NCI-H2107 treated with DMSO at 0.1 percent for 48 hours (cell line): ENCODE measurements around the gene MAGEB2.
A peak's percentile ranks its signal among the peaks of the same experiment; 100 is the strongest.
"Not testable (repeated sequence)": the region's sequence is repeated elsewhere in the genome, so short reads cannot be mapped to it uniquely, and the experiment has no call there.

Source experiments
- DNase-seq: peaks from one replicate; lab custom pipeline; 2025; ENCODE audit not compliant: unreplicated experiment; lab: John Stamatoyannopoulos, UW

MAGEB2 gene, protein sequence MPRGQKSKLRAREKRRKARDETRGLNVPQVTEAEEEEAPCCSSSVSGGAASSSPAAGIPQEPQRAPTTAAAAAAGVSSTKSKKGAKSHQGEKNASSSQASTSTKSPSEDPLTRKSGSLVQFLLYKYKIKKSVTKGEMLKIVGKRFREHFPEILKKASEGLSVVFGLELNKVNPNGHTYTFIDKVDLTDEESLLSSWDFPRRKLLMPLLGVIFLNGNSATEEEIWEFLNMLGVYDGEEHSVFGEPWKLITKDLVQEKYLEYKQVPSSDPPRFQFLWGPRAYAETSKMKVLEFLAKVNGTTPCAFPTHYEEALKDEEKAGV

DNA sequence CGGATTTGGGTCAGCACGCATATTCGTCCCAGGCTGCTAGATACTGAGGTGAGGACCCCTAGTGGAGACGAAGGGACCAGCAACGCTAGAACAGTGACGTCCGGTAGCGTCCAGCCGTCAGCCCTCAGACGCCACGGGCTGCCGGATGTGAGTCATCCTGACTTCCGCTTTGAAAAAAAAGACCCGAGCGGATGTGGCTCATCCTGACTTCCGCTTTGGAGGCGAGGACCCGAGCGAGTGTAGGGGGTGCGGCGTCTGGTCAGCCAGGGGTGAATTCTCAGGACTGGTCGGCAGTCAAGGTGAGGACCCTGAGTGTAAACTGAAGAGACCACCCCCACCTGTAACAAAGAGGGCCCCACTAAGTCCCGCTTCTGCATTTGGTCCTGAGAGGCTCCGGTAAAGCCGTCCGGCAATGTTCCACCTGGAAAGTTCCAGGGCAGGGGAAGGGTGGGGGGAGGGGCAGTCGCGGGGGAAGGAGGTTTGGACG lies at the start of gene MAGEB2:
Gene MAGEB2, plus strand, starts transcription at position 207 of the 487 bp plus-strand sequence. CDS start 3,018 bp downstream, outside the sequence.
- DNase-seq = no peak

DNA sequence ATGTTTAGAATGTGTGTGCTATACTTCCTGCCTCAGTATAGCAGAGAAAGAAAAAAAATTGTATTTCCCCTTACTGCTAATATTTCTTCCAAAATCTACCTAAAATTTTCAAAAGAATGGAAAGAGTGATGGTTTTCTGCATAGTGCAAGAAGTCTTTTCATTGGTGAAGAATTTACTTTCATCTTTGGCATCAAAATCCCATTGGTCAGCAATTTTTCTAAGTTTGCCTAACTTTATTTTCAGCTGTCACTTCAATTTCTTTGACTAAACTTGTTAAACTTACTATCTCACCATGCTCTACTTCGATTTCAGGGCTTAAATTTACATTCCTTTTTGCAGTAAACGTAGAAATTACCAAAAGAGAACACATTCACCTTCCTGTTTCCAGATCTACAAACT lies 44.5 kb upstream of the MAGEB2 start:
- DNase-seq = no peak

DNA sequence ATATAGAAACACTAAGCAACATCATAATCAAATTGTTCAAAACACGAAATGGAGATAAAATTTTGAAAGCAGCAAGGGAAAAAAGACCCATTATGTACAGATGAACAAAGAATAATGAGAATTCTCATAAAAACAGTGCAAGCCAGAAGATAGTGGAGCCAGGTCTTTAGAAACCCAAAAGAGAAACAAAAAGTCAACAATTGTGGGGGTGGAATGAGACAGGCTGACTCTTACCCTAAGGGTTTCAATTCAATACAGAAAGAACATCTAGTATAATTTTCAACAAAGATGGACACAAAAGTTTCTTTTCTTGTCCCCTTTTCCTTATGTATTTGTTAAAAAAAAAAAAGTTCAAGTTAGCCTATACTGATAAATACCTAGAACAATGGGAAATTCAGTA lies 34.0 kb upstream of the MAGEB2 start:
- no peak for DNase-seq

DNA sequence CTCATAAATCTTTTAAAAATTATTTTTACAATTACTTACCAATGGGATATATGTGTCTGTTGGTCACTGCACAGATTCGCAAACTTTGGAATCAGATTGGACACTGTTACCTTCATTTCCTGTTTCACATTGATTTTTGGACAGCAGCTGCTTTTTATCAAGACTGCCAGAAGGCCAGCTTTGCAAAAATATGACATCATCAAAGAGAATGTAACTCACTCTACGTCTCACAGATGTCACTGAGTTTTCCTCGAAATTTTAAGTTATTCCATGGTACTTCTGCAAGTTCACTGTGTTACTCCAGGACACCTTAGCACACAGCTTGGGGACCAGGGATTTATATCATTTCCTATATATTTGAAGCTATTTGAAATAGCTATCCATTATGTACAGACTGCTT lies 31.8 kb upstream of the MAGEB2 start:
- DNase-seq = no peak

DNA sequence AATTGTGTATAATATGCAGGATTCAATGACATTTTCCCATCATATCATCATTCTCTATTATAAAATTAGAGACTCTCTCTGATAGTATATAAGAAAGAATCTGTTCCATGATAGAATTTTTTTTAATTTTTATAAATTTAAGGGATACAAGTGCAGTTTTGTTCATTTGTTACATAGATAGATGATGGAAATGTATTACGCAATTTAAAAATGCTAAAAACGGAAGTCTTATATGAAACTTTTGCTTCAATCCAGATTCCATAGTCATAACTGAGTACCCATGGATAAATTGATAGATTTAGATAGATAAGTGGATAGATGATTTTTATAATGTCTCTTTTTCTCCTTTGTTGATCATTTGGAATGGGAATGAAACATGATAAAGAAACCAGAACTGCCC lies 24.9 kb upstream of the MAGEB2 start:
- no peak for DNase-seq

DNA sequence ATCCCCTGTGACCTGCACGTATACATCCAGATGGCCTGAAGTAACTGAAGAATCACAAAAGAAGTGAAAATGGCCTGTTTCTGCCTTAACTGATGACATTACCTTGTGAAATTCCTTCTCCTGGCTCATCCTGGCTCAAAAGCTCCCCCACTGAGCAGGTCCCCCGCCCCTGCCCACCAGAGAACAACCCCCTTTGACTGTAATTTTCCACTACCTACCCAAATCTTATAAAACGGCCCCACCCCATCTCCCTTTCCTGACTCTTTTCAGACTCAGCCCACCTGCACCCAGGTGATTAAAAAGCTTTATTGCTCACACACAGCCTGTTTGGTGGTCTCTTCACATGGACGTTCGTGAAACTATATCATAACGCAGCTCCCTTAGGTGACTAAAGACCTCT lies 21.5 kb upstream of the MAGEB2 start:
- DNase-seq = not testable (repeated sequence)

DNA sequence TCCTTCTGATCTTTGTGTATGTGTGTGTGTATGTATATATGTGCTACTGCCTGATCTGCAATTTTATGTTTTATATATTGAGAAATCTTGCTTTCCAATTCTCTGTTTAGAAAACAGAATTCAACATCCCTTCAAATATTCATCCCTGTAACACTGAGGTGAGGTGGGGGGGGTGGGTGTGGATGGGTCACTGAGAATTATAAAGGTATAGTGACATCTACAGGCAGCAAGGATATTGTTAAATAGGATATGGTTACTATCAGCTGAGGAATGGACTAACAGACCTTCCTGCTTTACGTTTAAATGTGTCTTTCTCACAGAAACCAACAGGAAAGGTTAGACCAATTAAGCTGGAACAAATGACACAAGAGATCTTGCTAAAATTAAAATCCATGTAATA lies 19.0 kb upstream of the MAGEB2 start:
- DNase-seq = peak; percentile 1

DNA sequence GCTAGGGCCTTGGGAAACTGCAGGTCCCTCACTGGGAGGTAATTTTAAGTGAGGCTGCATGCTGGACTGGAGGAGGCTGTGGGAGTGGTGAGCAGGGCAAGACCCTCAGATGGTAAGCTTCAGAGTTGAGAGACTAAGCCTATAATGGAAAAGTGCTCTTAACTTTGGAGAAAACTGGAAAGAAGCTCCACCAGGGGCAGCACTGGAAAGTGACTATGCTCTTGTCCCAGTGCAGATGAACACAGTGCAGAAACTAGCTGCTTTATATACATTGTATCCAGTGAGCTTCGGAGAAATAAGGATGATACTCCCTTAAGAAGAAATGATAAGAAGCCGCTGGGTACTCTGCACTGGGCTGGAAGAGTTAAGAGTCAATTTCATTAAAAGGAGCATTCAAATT lies 3.2 kb upstream of the MAGEB2 start:
- DNase-seq = no peak

DNA sequence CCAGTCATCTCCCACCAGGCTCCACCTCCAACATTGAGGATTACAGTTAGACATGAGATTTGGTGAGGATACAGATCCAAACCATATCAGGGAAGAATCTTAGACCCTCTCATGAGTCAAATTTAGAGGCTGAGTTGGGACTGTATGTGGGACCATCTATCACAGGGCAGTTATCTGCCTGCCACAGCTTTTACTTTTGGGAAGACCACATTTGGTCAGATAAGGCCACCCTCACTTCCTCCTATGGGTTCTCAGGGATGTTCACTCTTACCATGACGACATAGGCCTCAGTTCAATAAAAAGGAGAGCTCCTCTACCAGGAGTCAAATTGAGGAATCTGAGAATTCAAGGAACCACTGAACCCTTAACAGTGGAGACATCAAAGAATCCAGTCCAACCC lies 2.1 kb downstream of the MAGEB2 start:
- no peak for DNase-seq

DNA sequence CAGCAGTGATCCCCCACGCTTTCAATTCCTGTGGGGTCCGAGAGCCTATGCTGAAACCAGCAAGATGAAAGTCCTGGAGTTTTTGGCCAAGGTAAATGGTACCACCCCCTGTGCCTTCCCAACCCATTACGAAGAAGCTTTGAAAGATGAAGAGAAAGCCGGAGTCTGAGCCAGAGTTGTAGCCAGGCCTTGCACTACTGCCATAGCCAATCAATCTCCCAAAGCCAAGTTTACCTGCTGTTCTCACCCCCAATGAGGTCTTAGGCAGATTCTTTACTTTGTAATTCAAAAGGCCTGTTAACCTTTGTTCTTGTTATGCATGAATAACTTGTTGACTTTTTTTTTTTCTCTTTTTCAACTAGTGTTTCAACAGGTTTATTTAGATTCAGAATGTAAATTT lies 4.0 kb downstream of the MAGEB2 start:
- DNase-seq = no peak

DNA sequence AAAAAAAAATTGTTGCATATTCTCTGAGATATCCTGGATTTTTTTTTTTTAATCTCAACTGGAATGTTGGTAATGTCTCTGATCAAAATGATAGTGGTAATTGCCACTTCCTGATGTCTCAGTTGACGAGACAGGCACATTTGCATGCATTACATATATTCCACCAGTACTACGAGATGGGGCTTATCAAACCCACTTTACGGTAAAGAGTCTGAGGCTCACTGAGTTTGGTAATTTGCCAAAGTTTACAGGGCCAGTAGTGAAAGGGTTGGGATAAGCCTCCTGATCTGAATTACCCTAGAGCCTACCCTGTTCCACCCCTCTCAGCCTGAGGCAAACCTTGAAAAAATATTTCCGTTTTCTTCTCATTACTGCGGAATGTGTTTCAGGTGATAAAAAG lies 5.3 kb downstream of the MAGEB2 start:
- DNase-seq = no peak

DNA sequence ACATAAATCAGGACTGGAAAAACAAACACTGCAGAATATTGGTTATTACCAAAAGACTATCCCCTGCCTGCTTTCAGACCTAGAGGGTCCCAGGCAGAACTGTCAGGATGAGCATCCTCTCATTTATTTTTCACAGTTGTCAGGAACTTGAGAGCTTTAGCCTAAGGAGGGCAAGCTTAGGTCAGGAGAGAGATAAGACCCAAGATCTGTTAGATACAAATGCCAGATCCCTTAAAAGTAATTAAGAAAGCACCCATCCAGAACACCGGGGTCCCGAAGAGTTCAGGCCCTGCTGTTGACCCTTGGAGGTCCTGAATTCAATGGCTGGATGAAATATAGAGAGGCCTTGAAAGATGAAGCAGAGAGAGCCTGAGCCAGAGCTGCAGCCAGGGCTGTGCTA lies 9.2 kb downstream of the MAGEB2 start:
- DNase-seq = no peak

DNA sequence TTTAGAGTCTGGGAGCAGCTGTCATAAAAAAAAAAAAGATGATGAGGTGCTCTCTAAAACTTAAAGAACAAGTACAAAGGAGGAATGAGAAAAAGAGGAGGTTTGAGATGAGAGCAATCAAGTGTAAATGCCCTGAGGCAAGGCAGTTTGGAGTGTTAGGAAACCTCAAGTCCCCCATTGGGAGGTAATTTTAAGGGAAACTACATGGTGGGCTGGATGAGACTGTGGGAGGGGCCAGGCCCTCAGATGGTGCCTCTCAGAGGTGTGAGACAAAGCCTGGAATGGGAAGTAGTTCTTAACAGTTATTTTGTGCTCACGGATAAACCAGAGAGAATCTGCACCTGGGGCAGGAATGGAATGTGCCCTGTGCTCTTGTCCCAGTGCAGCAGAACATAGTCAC lies 13.2 kb downstream of the MAGEB2 start:
- no peak for DNase-seq

DNA sequence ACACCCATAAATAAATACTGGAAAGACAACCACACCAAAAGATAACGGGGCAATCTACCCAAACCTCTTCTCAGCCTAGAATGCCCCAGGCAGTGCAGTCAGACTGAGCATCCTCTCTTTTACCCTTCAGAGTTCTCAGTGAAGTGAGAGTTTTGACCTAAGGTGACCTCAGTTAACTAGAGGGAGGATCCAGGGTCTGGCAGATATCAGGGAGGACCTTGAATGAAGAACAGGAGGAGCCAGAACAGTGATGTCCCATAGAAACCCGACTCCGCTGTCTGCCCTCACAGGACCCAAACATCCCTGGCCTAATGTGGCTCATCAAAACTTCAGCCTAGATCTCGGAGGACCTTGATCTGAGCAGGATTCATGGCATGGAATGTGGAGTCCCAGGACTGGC lies 15.0 kb downstream of the MAGEB2 start, which contains the start of gene MAGEB3:
Gene MAGEB3, plus strand, starts transcription at position 263 of the 400 bp plus-strand sequence. CDS start 5,268 bp downstream, outside the sequence.
- DNase-seq = no peak

DNA sequence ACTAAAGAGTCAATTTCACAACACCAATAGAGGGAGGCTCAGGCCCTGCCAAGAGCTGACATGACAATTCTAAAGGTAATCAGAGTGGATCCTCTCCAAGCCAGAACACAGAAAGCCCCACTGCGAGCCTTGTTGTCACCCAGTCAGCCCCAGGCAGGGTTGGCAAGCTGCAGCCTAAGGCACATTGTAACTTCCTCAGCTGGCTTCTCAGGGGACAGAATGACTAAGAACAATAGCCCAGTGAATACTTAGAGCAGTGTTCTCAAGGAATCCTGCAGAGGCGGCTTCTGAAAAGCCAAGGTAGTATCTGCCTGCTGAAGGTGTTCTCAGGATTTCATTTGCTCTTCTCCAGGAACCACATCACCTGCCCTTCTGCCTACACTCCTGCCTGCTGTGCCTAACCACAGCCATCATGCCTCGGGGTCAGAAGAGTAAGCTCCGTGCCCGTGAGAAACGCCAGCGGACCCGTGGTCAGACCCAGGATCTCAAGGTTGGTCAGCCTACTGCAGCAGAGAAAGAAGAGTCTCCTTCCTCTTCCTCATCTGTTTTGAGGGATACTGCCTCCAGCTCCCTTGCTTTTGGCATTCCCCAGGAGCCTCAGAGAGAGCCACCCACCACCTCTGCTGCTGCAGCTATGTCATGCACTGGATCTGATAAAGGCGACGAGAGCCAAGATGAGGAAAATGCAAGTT lies 26.5 kb downstream of the MAGEB2 start, which contains the start of gene MAGEB4:
Gene MAGEB4, plus strand, starts transcription at position 277 of the 692 bp plus-strand sequence. Its CDS starts 136 bp downstream, at position 413.
- DNase-seq = no peak

DNA sequence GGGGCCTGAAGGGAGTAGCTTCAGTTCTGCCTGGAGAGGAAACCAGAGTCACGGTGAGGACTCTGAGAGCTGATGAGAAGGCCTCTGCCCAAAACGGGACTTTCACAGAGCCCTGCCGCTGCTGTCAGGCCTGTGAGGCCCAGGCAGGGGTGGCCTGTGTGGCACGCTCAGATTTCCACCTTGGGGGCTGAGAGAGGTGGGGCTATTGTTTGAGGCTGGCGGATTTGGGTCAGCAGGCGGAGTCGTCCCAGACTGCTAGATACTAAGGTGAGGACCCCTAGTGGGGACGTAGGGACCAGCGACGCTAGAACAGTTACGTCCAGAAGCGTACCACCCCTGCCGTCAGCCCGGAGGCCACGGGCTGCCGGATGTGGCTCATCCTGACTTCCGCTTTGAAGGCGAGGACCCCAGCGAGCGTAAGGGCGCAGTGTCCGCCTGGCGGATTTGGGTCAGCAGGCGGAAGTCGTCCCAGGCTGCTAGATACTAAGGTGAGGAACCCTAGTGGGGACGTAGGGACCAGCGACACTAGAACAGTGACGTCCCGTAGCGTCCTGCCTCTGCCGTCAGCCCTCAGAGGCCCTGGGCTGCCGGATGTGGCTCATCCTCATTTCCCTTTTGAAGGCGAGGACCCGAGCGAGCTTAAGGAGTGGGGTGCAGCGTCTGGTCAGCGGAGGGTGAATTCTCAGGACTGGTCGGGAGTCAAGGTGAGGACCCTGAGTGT lies 31.6 kb downstream of the MAGEB2 start, which contains the start of gene MAGEB1:
Gene MAGEB1, plus strand, starts transcription at position 378 of the 721 bp plus-strand sequence. CDS start 3,348 bp downstream, outside the sequence.
- DNase-seq = no peak

DNA sequence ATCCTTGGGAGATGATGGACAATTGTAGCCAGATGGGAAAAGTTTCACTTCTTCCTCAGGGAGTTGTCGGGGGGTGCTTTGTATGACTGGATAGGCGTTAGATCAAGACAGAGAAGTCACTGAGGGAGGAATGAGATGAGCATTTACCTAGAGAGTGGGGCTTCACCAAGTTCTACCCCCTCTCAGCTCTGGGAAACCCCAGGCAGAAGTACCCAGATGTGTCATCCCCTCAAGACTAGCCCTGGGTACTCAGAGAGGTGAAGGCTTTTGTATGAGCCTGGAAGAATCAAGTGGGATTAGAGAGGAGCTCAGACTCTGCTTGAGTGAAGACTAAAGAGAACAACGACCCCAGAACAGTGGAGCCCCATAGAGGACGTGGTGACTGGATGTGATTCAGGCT lies 33.5 kb downstream of the MAGEB2 start:
- no peak for DNase-seq

DNA sequence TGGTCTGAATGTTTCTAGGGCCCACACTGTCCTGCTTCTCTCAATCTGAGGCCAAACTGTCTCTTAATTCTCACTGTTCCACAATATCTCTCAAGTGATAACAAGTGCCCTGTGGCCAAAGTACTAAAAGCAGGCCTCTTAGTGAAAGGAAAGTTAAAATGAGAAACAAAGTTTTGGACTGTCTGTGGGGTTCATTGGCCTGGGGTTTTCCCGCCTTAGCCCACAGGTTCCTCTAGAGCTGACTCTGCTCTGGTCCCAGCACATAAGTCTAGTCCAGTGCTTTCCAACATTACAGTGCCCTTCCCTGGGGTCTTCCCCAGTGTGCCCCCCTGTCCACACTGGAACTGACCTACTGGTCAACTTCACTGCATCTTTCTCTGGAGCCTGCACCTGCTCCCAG lies 37.9 kb downstream of the MAGEB2 start:
- no peak for DNase-seq

DNA sequence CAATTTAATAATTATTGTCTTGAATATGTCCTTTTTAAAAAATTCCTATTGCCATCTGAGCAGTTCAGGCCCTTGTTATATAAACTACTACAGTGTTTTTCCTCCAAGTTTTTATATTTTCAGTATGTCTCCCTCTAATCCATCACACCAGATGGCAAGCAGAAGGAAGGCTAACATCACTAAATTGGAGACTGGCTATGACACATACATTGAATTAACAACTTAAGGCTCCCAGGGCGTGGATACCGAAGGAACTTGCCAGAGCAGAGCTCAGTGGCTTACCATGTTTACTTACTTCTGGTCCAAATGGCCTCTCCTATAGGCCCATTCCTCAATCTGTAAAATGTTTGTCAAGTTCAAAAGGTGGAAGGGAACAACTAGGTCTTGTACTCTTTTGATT lies 44.6 kb downstream of the MAGEB2 start:
- no peak for DNase-seq

DNA sequence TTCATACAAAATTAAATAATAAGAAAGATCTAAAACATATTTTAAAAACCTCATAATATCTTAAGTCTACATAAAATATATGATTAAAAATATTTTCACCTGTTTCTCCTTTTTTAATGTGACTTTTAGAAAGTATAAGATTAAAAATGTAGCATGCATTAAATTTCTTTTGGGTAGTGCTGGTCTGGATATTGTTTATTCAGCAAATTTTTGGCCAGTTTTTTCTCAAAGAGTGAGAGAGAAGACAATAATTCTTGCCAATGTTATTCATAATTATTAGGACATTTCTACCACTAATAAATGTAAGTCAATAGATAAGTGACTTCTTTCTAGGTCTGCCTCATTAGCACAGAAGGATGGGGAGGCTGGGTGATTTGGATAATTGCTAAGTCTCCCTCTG lies 45.6 kb downstream of the MAGEB2 start:
- no peak for DNase-seq

DNA sequence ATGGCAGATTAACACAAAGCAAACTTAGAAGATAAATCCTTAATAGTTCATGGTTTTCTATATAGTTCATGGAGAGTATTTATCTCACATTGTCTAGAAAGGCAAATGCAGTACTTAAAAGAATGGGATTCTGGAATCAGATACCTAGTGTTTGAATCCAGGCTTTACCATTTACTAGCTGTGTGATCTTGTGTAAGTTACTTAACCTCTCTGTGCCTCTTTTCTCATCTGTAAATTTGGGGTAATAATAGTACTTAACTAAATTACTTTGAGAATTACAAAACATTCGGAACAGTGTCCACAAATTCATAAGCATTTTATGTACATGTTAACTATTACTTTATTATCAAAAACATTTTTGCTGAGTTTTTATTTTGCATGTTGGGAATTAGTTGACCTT lies 47.4 kb downstream of the MAGEB2 start:
- no peak for DNase-seq
